A549 (cell line): ENCODE data around the gene SLC19A1. TPM values are rescaled to one million over a fixed set of nuclear protein-coding genes. Genes with fewer than 3 reads are reported as not detected.

ENCODE experiments used
- ATAC-seq, 2 experiments: fragments of 200-7000 bp in 1 of 2; fragments of >200 bp in 1 of 2; cut with Nextera tagmentation in 1 of 2; cut with Tn5 transposase in 1 of 2; 3 replicates each; pipeline versions ENCODE4 v1.8.0 to v1.9.1; 2018 to 2020; ENCODE audit warnings: mild to moderate bottlenecking in 1 of 2, moderate library complexity in 1 of 2
- CTCF ChIA-PET: fragments of 300-600 bp; sonication (Branson Sonifier 250); formaldehyde crosslinking; extraction: SDS; loops from one replicate; lab custom pipeline; 2021; ENCODE audit warnings: antibody characterized with exemption, inconsistent platforms; lab: Yijun Ruan, JAX
- POLR2A ChIA-PET: fragments of 350-600 bp; formaldehyde crosslinking; extraction: SDS; loops from one replicate; lab custom pipeline; 2021; ENCODE audit warnings: antibody characterized with exemption, inconsistent platforms; lab: Yijun Ruan, JAX
- DNase-seq, 2 experiments: peaks; one replicate each; pipeline versions ENCODE4 v3.0.0 to v3.0.0-alpha.2; 2011 to 2016; ENCODE audit warnings: low read depth in 1 of 2, low spot score in 1 of 2
- FAIRE-seq: peaks from 2 replicates; lab custom pipeline; 2011; peaks lifted over from hg19 to GRCh38; lab: Jason Lieb, UNC
- H3K27ac ChIP-seq, 2 experiments: fragments of >200 bp; sonication (Bioruptor Twin); formaldehyde crosslinking; 3 replicates each; pipeline ENCODE4 v1.5.1; 2016 to 2017
- H3K4me1 ChIP-seq: fragments of >200 bp; sonication (Bioruptor Twin); formaldehyde crosslinking; 3 replicates; pipeline ENCODE4 v1.6.1; 2016
- H3K4me2 ChIP-seq: fragments of >200 bp; sonication (Bioruptor Twin); formaldehyde crosslinking; 3 replicates; pipeline ENCODE4 v1.6.1; 2016
- H3K4me3 ChIP-seq: fragments of >200 bp; sonication (Bioruptor Twin); formaldehyde crosslinking; 3 replicates; pipeline ENCODE4 v1.5.1; 2016
- H3K9me3 ChIP-seq: fragments of >200 bp; sonication (Bioruptor Twin); formaldehyde crosslinking; 3 replicates; pipeline ENCODE4 v1.6.1; 2016
- CBX8 ChIP-seq: fragments of 200-600 bp; sonication (generic); IDR thresholded peaks from 2 replicates; pipeline ENCODE4 v1.6.1; 2016
- CHD4 ChIP-seq: fragments of 200-600 bp; sonication (generic); IDR thresholded peaks from 2 replicates; pipeline ENCODE4 v1.6.1; 2016; ENCODE audit warnings: antibody characterized with exemption, mild to moderate bottlenecking, borderline replicate concordance
- EHMT2 ChIP-seq: fragments of 200-600 bp; sonication (generic); IDR thresholded peaks from 2 replicates; pipeline ENCODE4 v1.6.1; 2016; ENCODE audit warnings: antibody characterized with exemption, low read depth, mild to moderate bottlenecking, moderate library complexity
- FOSB ChIP-seq: fragments of 250-450 bp; sonication (Bioruptor Pico); IDR thresholded peaks from 2 replicates; pipeline ENCODE4 v1.5.0; 2020; ENCODE audit warnings: mild to moderate bottlenecking, moderate library complexity
- FOXS1 ChIP-seq: fragments of 250-450 bp; sonication (Bioruptor Pico); IDR thresholded peaks from 2 replicates; pipeline ENCODE4 v1.5.0; 2020; ENCODE audit warnings: mild to moderate bottlenecking, moderate library complexity
- HES2 ChIP-seq: fragments of >200 bp; sonication (Bioruptor Twin); formaldehyde crosslinking; IDR thresholded peaks from 2 replicates; pipeline ENCODE4 v1.6.1; 2016
- JUNB ChIP-seq: fragments of >200 bp; sonication (Bioruptor Twin); formaldehyde crosslinking; IDR thresholded peaks from 2 replicates; pipeline ENCODE4 v1.6.1; 2016
- NR3C1 ChIP-seq: fragments of >200 bp; sonication (Bioruptor Twin); formaldehyde crosslinking; IDR thresholded peaks from 3 replicates; pipeline ENCODE4 v1.6.1; 2017
- PHF8 ChIP-seq: fragments of 200-600 bp; sonication (generic); IDR thresholded peaks from 2 replicates; pipeline ENCODE4 v1.6.1; 2016; ENCODE audit warnings: low read depth, mild to moderate bottlenecking, antibody characterized with exemption, moderate library complexity, borderline replicate concordance
- POLR2AphosphoS2 ChIP-seq: conservative IDR thresholded peaks from 2 replicates; pipeline ENCODE4 v1.6.1; 2012; ENCODE audit warnings: low read length, improper control_type of control experiment, inconsistent platforms
- RAD21 ChIP-seq, 2 experiments: fragments of >200 bp in 1 of 2; sonication (Bioruptor Twin) in 1 of 2; formaldehyde crosslinking in 1 of 2; IDR thresholded peaks in 1 of 2; conservative IDR thresholded peaks in 1 of 2; 2 replicates in 1 of 2; 3 replicates in 1 of 2; pipeline ENCODE4 v1.6.1; 2012 to 2018; ENCODE audit warnings: inconsistent platforms in 1 of 2
- RCOR1 ChIP-seq: fragments of 150-350 bp; IDR thresholded peaks from 2 replicates; pipeline ENCODE4 v1.6.1; 2014; ENCODE audit warnings: antibody characterized with exemption, low read length, low read depth
- RFX5 ChIP-seq: fragments of 450-650 bp; IDR thresholded peaks from 2 replicates; pipeline ENCODE4 v1.7.1; 2014; ENCODE audit warnings: antibody characterized with exemption, mild to moderate bottlenecking, moderate library complexity
- RNF2 ChIP-seq: fragments of 200-600 bp; sonication (generic); IDR thresholded peaks from 2 replicates; pipeline ENCODE4 v1.6.1; 2016; ENCODE audit warnings: low read depth, mild to moderate bottlenecking, antibody characterized with exemption, moderate library complexity, borderline replicate concordance
- SREBF2 ChIP-seq: fragments of 450-650 bp; IDR thresholded peaks from 2 replicates; pipeline ENCODE4 v1.6.1; 2014; ENCODE audit warnings: mild to moderate bottlenecking, moderate library complexity
- TFCP2L1 ChIP-seq: fragments of 250-450 bp; sonication (Bioruptor Pico); IDR thresholded peaks from 2 replicates; pipeline ENCODE4 v1.5.0; 2021; ENCODE audit warnings: mild to moderate bottlenecking
- USF2 ChIP-seq: fragments of 450-650 bp; IDR thresholded peaks from 2 replicates; pipeline ENCODE4 v1.6.1; 2014; ENCODE audit warnings: antibody characterized with exemption
- ZC3H11A ChIP-seq: fragments of 450-650 bp; IDR thresholded peaks from 2 replicates; pipeline ENCODE4 v1.6.1; 2014; ENCODE audit warnings: antibody characterized with exemption, mild to moderate bottlenecking
- ZFP36 ChIP-seq: fragments of 450-650 bp; IDR thresholded peaks from 2 replicates; pipeline ENCODE4 v1.6.1; 2014; ENCODE audit warnings: borderline replicate concordance; ENCODE audit not compliant: partially characterized antibody
- ZNF302 ChIP-seq: fragments of 250-450 bp; sonication (Bioruptor Pico); IDR thresholded peaks from 2 replicates; pipeline ENCODE4 v1.9.0; 2021; ENCODE audit warnings: inconsistent platforms, mild to moderate bottlenecking, moderate library complexity
- ZSCAN20 ChIP-seq: fragments of 250-450 bp; sonication (Bioruptor Pico); IDR thresholded peaks from 2 replicates; pipeline ENCODE4 v1.8.0; 2022; ENCODE audit warnings: mild to moderate bottlenecking, moderate library complexity
- WGBS: methylation state at CpG from one replicate; pipeline ENCODE4 v1.1.6; 2017; ENCODE audit errors: missing lambda C conversion rate; 5-methylcytosine and 5-hydroxymethylcytosine counted together
- polyA plus RNA-seq, 4 experiments: library from polyadenylated mRNA; depleted of rRNA in 3 of 4; stranded (reverse); fragments of >200 nt; fragmentation: RNase III in 1 of 4; extraction: RNeasy Plus Mini Kit Qiagen cat#74134 plus additional on column Dnase treatment in 1 of 4; gene quantifications; 2 replicates in 3 of 4; 3 replicates in 1 of 4; pipeline ENCODE4 v1.2.3, GENCODE V29; 2011 to 2017
- TF ChIP-seq, protein P1 (sequence below): IDR thresholded peaks from 2 replicates; pipeline ENCODE4 v1.6.1; 2012; ENCODE audit warnings: low read depth, borderline replicate concordance
- TF ChIP-seq, protein P2 (sequence below): IDR thresholded peaks from 2 replicates; pipeline ENCODE4 v1.6.1; 2012
- TF ChIP-seq, protein P3 (sequence below): fragments of 200-600 bp; sonication (generic); IDR thresholded peaks from 2 replicates; pipeline ENCODE4 v1.6.1; 2016; ENCODE audit warnings: antibody characterized with exemption, mild to moderate bottlenecking, moderate library complexity
- TF ChIP-seq, protein P4 (sequence below): IDR thresholded peaks from 2 replicates; pipeline ENCODE4 v1.6.1; 2012

Gene SLC19A1
- polyA plus RNA-seq, 2 of the 4 experiments (the other 2 are of a cell fraction) = 9.8 to 14.0 TPM

DNA sequence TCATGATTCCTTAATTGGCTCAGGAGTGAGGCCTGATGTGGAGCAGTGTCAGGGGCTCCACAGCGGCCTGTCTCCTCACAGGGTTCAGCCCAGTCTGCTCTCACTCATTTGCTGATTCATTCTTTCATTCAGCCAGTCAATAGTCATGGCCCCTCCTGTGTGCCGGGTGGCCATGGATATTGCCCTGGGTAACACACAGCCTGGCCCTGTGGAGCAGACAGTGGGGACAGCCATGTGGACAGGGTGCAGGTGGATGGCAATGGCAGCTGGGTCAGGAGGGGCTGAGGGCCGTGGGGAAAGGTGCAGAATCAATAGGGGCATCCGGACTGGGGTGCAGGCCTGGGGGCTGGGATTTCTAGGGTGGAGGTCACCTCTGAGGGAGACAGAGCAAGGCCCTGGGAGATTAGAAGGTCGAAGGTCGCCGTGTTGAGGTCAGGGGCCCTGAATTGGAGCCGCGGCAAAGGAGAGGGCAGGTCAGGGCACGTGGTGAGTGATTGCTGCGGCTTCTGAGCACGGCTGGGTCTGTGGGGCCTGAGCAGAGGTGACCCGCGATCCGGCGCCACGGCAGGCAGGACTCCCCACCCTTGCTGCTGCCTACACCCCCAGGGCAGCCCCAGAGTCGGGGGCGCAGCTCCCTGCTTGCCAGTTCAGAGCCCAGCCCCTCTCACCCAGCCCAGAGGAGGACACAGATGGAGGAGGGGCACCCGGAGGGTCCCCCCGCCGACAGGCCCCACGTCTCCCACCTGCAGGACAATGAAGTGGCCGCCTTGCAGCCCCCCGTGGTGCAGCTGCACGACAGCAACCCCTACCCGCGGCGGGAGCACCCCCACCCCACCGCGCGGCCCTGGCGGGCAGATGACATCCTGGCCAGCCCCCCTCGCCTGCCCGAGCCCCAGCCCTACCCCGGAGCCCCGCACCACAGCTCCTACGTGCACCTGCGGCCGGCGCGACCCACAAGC lies 33.4 kb downstream of the SLC19A1 start:
- H3K4me3 ChIP-seq = no peak overlapping the region
- TF ChIP-seq ZC3H11A = no peak
- TF ChIP-seq, protein P1, sequence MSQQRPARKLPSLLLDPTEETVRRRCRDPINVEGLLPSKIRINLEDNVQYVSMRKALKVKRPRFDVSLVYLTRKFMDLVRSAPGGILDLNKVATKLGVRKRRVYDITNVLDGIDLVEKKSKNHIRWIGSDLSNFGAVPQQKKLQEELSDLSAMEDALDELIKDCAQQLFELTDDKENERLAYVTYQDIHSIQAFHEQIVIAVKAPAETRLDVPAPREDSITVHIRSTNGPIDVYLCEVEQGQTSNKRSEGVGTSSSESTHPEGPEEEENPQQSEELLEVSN = no peak
- no peak for TF ChIP-seq RFX5
- no peak for TF ChIP-seq ZFP36
- TF ChIP-seq FOSB (CRISPR knock-in tag) = no peak
- TF ChIP-seq POLR2AphosphoS2 = no peak
- TF ChIP-seq ZNF302 (CRISPR knock-in tag) = no peak
- TF ChIP-seq RCOR1 = no peak
- no peak overlapping the region for H3K4me2 ChIP-seq
- 90% methylated on average over 8 of the region's 42 CpGs for WGBS
- no peak for DNase-seq
- H3K27ac ChIP-seq = 0 out of 6 replicates have a peak overlapping the region, but pooled peaks of 1 of the 2 experiments have one; percentile 37
- ChIA-PET CTCF (no interaction called here), POLR2A (no interaction called here)
- no peaks in the 10 kb centered on the region for H3K9me3 ChIP-seq
- H3K4me1 ChIP-seq = no peaks in the 10 kb centered on the region
- FAIRE-seq = no peak
- no peak; a peak in 2 of 6 replicates for ATAC-seq

- WGBS = 88% methylated on average over 3 of the region's 3 CpGs
- Histone ChIP-seq H3K27ac (no peak overlapping the region), H3K4me1 (no peaks in the 10 kb centered on the region), H3K9me3 (no peaks in the 10 kb centered on the region), H3K4me2 (no peak overlapping the region), H3K4me3 (no peak overlapping the region)
- DNase-seq (no peak), FAIRE-seq (no peak), ATAC-seq (no peak)
- POLR2A ChIA-PET = no interaction called here
- TF ChIP-seq ZFP36 (no peak), USF2 (no peak), CHD4 (no peak), RNF2 (no peak), TFCP2L1 (no peak), SREBF2 (no peak), RCOR1 (no peak)
- TF ChIP-seq, protein P2, sequence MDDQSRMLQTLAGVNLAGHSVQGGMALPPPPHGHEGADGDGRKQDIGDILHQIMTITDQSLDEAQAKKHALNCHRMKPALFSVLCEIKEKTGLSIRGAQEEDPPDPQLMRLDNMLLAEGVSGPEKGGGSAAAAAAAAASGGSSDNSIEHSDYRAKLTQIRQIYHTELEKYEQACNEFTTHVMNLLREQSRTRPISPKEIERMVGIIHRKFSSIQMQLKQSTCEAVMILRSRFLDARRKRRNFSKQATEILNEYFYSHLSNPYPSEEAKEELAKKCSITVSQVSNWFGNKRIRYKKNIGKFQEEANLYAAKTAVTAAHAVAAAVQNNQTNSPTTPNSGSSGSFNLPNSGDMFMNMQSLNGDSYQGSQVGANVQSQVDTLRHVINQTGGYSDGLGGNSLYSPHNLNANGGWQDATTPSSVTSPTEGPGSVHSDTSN = 0 out of 2 replicates have a peak, but pooled peaks have one; percentile 2
- CTCF ChIA-PET = no interaction called here
Measured at GRCh38 chr21:45507888-45508508, 34.2 kb downstream of the SLC19A1 start.

DNA sequence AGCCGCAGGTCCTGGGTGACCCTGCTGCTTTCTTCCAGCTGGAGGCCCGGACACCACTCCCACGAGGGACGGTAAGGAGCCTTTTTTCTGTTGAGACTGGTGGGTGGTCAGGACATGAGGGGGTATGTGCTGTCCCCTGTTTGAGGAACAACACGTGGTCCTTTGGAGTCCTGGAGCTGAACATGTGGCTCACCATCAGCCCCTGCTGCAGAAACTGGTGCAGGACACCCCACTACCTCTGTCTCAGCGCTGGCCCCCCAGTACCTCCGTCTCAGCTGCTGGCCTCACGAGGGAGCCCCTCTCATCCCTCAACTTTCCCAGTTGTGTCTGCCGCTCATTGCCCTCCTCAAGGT lies 34.7 kb downstream of the SLC19A1 start:
- POLR2A ChIA-PET = no interaction called here
- FAIRE-seq (no peak), DNase-seq (no peak), ATAC-seq (no peak)
- WGBS = 91% methylated on average over 8 of the region's 9 CpGs
- CTCF ChIA-PET = no interaction called here
- Histone ChIP-seq H3K4me3 (no peak overlapping the region), H3K27ac (no peak overlapping the region), H3K4me1 (no peaks in the 10 kb centered on the region), H3K4me2 (no peak overlapping the region), H3K9me3 (no peaks in the 10 kb centered on the region)
- TF ChIP-seq CBX8 (no peak), PHF8 (no peak), RAD21 (conservative IDR thresholded peaks at IDR 0.05 in 1 of 2, IDR thresholded peaks at IDR 0.05 in 1 of 2) (no peak), EHMT2 (no peak), ZC3H11A (no peak), RNF2 (no peak), NR3C1 (no peak), ZSCAN20 (no peak), FOXS1 (CRISPR knock-in tag) (no peak), HES2 (no peak), JUNB (no peak), RFX5 (no peak), SREBF2 (no peak)
- TF ChIP-seq, protein P3, sequence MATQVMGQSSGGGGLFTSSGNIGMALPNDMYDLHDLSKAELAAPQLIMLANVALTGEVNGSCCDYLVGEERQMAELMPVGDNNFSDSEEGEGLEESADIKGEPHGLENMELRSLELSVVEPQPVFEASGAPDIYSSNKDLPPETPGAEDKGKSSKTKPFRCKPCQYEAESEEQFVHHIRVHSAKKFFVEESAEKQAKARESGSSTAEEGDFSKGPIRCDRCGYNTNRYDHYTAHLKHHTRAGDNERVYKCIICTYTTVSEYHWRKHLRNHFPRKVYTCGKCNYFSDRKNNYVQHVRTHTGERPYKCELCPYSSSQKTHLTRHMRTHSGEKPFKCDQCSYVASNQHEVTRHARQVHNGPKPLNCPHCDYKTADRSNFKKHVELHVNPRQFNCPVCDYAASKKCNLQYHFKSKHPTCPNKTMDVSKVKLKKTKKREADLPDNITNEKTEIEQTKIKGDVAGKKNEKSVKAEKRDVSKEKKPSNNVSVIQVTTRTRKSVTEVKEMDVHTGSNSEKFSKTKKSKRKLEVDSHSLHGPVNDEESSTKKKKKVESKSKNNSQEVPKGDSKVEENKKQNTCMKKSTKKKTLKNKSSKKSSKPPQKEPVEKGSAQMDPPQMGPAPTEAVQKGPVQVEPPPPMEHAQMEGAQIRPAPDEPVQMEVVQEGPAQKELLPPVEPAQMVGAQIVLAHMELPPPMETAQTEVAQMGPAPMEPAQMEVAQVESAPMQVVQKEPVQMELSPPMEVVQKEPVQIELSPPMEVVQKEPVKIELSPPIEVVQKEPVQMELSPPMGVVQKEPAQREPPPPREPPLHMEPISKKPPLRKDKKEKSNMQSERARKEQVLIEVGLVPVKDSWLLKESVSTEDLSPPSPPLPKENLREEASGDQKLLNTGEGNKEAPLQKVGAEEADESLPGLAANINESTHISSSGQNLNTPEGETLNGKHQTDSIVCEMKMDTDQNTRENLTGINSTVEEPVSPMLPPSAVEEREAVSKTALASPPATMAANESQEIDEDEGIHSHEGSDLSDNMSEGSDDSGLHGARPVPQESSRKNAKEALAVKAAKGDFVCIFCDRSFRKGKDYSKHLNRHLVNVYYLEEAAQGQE = no peak
- TF ChIP-seq, protein P4, sequence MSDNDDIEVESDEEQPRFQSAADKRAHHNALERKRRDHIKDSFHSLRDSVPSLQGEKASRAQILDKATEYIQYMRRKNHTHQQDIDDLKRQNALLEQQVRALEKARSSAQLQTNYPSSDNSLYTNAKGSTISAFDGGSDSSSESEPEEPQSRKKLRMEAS = no peak
